HL-60 (cell line): ENCODE results near the gene KRT2.

Experiments
- DNase-seq, 2 experiments: peaks; one replicate each; pipeline ENCODE4 v3.0.0-alpha.2; 2010 to 2020; ENCODE audit warnings: low read depth in 1 of 2, low spot score in 1 of 2
- H3K27ac ChIP-seq: fragments of 250-450 bp; sonication (Bioruptor Pico); replicated peaks from 2 replicates; pipeline ENCODE4 v1.5.1; 2020; ENCODE audit warnings: mild to moderate bottlenecking, moderate library complexity
- H3K27me3 ChIP-seq: fragments of 250-450 bp; sonication (Bioruptor Pico); 2 replicates; pipeline ENCODE4 v1.5.1; 2021; ENCODE audit warnings: mild to moderate bottlenecking, moderate library complexity; ENCODE audit not compliant: insufficient read depth, poor library complexity, severe bottlenecking
- H3K4me3 ChIP-seq: replicated peaks from 2 replicates; pipeline ENCODE4 v1.5.1; 2011; ENCODE audit warnings: mild to moderate bottlenecking, control low read depth, low read length; ENCODE audit not compliant: insufficient read depth
- CTCF ChIP-seq: IDR thresholded peaks from one replicate; pipeline ENCODE4 v1.5.1; 2011; ENCODE audit warnings: low read length, control low read depth, inconsistent platforms; ENCODE audit not compliant: insufficient read depth
- GABPA ChIP-seq: IDR thresholded peaks from 2 replicates; pipeline ENCODE4 v1.6.1; 2012; ENCODE audit warnings: low read depth
- POLR2AphosphoS5 ChIP-seq: IDR thresholded peaks from 2 replicates; pipeline ENCODE4 v1.6.1; 2012; ENCODE audit warnings: low read depth
- SPI1 ChIP-seq: IDR thresholded peaks from 2 replicates; pipeline ENCODE4 v1.6.1; 2012; ENCODE audit warnings: low read depth, mild to moderate bottlenecking, borderline replicate concordance
- TF ChIP-seq, protein P1 (sequence below): IDR thresholded peaks from 2 replicates; pipeline ENCODE4 v1.6.1; 2012; ENCODE audit warnings: low read depth; ENCODE audit not compliant: insufficient replicate concordance

The KRT2 gene

GRCh38 chr12:52673217-52673616, 21.2 kb upstream of the KRT2 start:
- DNase-seq: no peak
- H3K27me3 ChIP-seq: no peaks in the 10 kb centered on the region
- no peak overlapping the region for H3K27ac ChIP-seq
- no peak overlapping the region for H3K4me3 ChIP-seq
- TF ChIP-seq POLR2AphosphoS5 (no peak), SPI1 (no peak), GABPA (no peak), CTCF (no peak)
- TF ChIP-seq, protein P1, sequence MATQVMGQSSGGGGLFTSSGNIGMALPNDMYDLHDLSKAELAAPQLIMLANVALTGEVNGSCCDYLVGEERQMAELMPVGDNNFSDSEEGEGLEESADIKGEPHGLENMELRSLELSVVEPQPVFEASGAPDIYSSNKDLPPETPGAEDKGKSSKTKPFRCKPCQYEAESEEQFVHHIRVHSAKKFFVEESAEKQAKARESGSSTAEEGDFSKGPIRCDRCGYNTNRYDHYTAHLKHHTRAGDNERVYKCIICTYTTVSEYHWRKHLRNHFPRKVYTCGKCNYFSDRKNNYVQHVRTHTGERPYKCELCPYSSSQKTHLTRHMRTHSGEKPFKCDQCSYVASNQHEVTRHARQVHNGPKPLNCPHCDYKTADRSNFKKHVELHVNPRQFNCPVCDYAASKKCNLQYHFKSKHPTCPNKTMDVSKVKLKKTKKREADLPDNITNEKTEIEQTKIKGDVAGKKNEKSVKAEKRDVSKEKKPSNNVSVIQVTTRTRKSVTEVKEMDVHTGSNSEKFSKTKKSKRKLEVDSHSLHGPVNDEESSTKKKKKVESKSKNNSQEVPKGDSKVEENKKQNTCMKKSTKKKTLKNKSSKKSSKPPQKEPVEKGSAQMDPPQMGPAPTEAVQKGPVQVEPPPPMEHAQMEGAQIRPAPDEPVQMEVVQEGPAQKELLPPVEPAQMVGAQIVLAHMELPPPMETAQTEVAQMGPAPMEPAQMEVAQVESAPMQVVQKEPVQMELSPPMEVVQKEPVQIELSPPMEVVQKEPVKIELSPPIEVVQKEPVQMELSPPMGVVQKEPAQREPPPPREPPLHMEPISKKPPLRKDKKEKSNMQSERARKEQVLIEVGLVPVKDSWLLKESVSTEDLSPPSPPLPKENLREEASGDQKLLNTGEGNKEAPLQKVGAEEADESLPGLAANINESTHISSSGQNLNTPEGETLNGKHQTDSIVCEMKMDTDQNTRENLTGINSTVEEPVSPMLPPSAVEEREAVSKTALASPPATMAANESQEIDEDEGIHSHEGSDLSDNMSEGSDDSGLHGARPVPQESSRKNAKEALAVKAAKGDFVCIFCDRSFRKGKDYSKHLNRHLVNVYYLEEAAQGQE: no peak

DNA sequence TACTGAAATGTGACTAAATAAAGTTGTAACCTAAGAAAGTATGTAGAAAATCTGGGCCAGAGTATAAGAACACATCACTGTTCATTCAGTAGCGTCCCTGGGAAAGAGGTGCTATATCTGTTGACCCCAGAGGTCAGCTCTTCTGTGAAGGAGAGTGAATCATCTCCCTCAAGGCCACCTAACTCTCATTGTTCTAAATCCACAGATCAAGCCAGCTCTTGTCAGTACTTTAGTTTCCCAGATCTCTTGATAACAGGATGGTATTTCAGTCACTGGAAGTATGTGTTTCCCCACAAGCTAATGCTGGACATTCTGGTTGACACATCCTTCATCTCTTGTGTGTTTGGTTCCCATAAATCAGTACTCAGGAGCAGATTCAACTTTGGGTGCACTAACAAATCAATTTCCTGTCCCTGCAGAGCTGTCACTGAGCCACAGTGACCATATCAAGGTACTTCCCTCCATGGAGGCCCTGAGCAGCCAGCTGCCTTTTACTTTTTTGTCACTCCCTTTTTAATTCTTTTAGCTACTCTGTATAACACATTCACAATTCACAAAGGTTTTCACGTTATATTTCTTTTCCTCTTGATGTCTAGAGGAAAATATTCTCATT, 20.4 kb upstream of the KRT2 start:
- no peaks in the 10 kb centered on the region for H3K27me3 ChIP-seq
- H3K27ac ChIP-seq: no peak overlapping the region
- DNase-seq: no peak
- TF ChIP-seq GABPA (no peak), CTCF (no peak), POLR2AphosphoS5 (no peak), SPI1 (no peak)
- TF ChIP-seq, protein P1: no peak
- no peak overlapping the region for H3K4me3 ChIP-seq

DNA sequence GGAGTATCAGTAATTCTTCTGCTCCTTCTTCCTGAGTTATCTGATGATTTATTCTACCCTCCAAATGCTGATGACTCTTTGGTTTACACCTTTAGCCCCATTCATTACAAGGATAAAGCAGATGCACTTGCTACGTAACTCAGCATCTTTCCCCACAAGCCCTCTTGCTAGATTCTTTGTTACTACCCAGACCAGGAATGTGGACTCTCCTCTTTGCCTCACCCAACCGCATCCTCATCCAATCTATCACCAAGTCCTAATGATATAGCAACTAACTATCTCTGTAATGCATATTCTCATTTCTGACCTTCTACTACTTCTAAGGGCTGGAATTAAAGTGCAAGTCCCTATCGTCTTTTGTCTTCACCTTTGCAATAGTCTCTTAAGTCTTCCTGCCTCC, 18.9 kb upstream of the KRT2 start:
- Histone ChIP-seq H3K4me3 (no peak overlapping the region), H3K27me3 (no peaks in the 10 kb centered on the region), H3K27ac (no peak overlapping the region)
- no peak for TF ChIP-seq CTCF
- TF ChIP-seq SPI1: no peak
- TF ChIP-seq POLR2AphosphoS5: no peak
- TF ChIP-seq, protein P1: no peak
- no peak for TF ChIP-seq GABPA
- DNase-seq: no peak
